Upper lobe of left lung (tissue), 4 donors: ENCODE measurements around the gene ABHD8.

ENCODE experiments used
- CTCF ChIP-seq, 6 experiments: fragments of 450-650 bp in 4 of 6; fragments of 200-600 bp in 2 of 6; sonication (generic) in 2 of 6; IDR thresholded peaks; one replicate each; pipeline ENCODE4 v1.5.1; 2016 to 2019; ENCODE audit warnings: antibody characterized with exemption in 6 of 6
- POLR2A ChIP-seq, 4 donors: fragments of 450-650 bp; IDR thresholded peaks; one replicate each; pipeline ENCODE4 v1.5.1; 2016 to 2017; ENCODE audit warnings: antibody characterized with exemption in 4 of 4, mild to moderate bottlenecking in 2 of 4

GRCh38 chr19:17335575-17335974 is 32.4 kb upstream of the ABHD8 start:
- TF ChIP-seq CTCF (IDR thresholded peaks at IDR 0.05) (no peak), POLR2A (IDR thresholded peaks at IDR 0.05) (no peak)
